Calu3 (cell line): ENCODE data around the gene MAML3. TPM values are rescaled to one million over a fixed set of nuclear protein-coding genes. Genes with fewer than 3 reads are reported as not detected.

Experiments used
- BruUV-seq: library from RNA; stranded (reverse); fragments of 400-500 nt; replicated peaks from 2 replicates; lab custom pipeline; 2021; lab: Mats Ljungman, UMichigan
- CTCF ChIA-PET: fragments of 300-600 bp; sonication (Branson Sonifier 250); formaldehyde crosslinking; loops from one replicate; lab custom pipeline; 2022; ENCODE audit warnings: antibody characterized with exemption; lab: Charles Lee
- DNase-seq: peaks from one replicate; pipeline ENCODE4 v3.0.0; 2022
- H3K27ac Mint-ChIP-seq: one replicate; pipeline ENCODE4 v1.8.0; 2022; ENCODE audit warnings: mixed read lengths; ENCODE audit not compliant: unreplicated experiment
- H3K27me3 Mint-ChIP-seq: one replicate; pipeline ENCODE4 v1.8.0; 2022; ENCODE audit warnings: mixed read lengths; ENCODE audit not compliant: unreplicated experiment
- H3K36me3 Mint-ChIP-seq: one replicate; pipeline ENCODE4 v1.8.0; 2022; ENCODE audit warnings: mild to moderate bottlenecking, moderate library complexity, mixed read lengths; ENCODE audit not compliant: insufficient read depth, unreplicated experiment
- H3K4me1 Mint-ChIP-seq: one replicate; pipeline ENCODE4 v1.8.0; 2022; ENCODE audit warnings: mild to moderate bottlenecking, low read depth, mixed read lengths; ENCODE audit not compliant: unreplicated experiment
- H3K4me3 Mint-ChIP-seq: one replicate; pipeline ENCODE4 v1.8.0; 2022; ENCODE audit warnings: mild to moderate bottlenecking, low read depth, moderate library complexity, mixed read lengths; ENCODE audit not compliant: unreplicated experiment
- H3K9me3 Mint-ChIP-seq: one replicate; pipeline ENCODE4 v1.8.0; 2022; ENCODE audit warnings: low read depth, mixed read lengths; ENCODE audit not compliant: unreplicated experiment
- intact Hi-C: fragments of 100-400 bp; cut with micrococcal nuclease; formaldehyde crosslinking; loops from one replicate; pipeline ENCODE4 v1.10.0; 2022; ENCODE audit not compliant: unreplicated experiment
- total RNA-seq: library from RNA; stranded (reverse); gene quantifications from 2 replicates; pipeline ENCODE4 v1.2.3, GENCODE V29; 2022
- TF ChIP-seq, protein P1 (sequence below): fragments of 200-600 bp; IDR thresholded peaks from one replicate; pipeline ENCODE4 v1.8.0; 2022; ENCODE audit warnings: antibody characterized with exemption; ENCODE audit not compliant: unreplicated experiment

MAML3 gene
- total RNA-seq, 1 experiment from 2014 or later, result 4.0 TPM

GRCh38 chr4:139905489-139905888 lies 248.5 kb downstream of the MAML3 start:
- Mint-ChIP-seq H3K9me3 (no peaks in the 10 kb centered on the region), H3K27ac (no peak overlapping the region), H3K36me3 (no peaks in the 10 kb centered on the region), H3K4me3 (no peak overlapping the region), H3K27me3 (no peaks in the 10 kb centered on the region), H3K4me1 (no peaks in the 10 kb centered on the region)
- intact Hi-C loops, result no loop called here
- TF ChIP-seq, protein P1, sequence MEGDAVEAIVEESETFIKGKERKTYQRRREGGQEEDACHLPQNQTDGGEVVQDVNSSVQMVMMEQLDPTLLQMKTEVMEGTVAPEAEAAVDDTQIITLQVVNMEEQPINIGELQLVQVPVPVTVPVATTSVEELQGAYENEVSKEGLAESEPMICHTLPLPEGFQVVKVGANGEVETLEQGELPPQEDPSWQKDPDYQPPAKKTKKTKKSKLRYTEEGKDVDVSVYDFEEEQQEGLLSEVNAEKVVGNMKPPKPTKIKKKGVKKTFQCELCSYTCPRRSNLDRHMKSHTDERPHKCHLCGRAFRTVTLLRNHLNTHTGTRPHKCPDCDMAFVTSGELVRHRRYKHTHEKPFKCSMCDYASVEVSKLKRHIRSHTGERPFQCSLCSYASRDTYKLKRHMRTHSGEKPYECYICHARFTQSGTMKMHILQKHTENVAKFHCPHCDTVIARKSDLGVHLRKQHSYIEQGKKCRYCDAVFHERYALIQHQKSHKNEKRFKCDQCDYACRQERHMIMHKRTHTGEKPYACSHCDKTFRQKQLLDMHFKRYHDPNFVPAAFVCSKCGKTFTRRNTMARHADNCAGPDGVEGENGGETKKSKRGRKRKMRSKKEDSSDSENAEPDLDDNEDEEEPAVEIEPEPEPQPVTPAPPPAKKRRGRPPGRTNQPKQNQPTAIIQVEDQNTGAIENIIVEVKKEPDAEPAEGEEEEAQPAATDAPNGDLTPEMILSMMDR, result no peak
- CTCF ChIA-PET, result no interaction called here
- DNase-seq, result no peak
- no TSS peak for BruUV-seq

DNA sequence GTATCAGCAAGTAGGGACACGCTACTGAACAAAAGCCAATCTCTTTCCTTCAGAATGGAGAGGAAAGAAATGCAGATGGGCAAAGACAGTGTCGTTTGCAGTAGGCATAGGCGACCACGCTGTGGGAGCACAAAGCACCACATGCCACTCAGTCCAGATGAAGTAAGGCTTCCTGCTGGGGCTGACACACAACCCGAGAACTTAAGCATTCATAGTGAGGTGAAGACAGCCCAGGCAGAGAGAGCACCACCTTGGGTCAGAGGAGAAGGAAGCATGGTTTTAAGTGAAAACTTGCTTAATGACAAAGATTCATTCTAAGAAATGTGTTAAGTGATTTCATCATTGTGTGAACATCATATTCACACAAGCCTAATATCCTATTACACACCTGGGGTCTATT lies 249.6 kb downstream of the MAML3 start:
- BruUV-seq, result no TSS peak
- Mint-ChIP-seq H3K36me3 (no peaks in the 10 kb centered on the region), H3K4me3 (no peak overlapping the region), H3K4me1 (no peaks in the 10 kb centered on the region), H3K27me3 (no peaks in the 10 kb centered on the region), H3K9me3 (no peaks in the 10 kb centered on the region), H3K27ac (no peak overlapping the region)
- intact Hi-C loops, result no loop called here
- DNase-seq, result no peak
- CTCF ChIA-PET, result no interaction called here
- TF ChIP-seq, protein P1, result no peak

- H3K4me1 Mint-ChIP-seq, result no peaks in the 10 kb centered on the region
Observed at GRCh38 chr4:139903845-139904244, 250.1 kb downstream of the MAML3 start.

DNA sequence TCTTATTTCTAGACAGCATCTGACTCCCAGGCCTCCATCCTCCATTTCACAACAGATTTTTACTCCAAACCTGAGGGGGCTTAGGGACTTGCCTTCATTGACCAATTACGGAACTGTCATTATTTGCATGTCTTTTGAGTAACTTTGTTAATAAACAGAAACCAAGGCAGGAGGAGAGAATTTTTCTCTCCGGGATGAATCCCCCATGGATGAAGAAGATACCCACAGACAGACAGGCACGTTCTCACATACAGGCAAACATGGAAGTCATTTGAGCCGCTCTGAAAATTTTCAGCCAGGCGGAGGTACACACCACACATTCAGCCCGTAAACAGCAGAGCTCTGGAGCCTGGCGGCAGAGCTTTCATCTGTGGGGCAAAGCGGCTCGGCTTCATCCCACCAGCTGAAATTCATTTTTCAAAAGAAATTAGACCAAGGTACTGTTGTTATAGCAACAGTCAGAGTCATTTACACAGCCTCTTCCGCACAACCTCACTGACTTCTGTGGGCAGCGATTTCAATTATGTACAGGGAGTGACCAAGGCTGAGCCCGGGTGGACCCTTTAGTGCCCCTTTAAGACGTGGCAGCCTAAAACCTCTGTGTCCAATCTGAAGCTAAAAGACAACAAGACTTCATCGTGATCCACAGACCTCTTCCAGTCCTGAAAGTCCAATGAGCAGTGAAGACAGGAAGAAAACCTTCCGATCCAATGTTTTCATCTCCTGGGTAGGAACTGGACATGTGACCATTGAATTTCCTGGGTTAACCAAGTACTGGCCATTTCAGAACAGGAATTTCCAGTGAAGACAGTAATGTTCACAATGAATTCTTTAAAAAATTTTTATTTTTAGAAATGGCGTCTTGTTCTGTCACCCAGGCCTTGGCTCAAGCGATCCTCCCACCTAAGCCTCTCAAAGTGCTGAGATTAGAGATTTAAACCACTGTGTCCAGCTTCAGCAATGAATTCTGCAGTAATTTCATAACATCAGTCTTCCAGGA lies 251.4 kb downstream of the MAML3 start:
- CTCF ChIA-PET, result no interaction called here
- DNase-seq, result no peak
- Mint-ChIP-seq H3K27ac (no peak overlapping the region), H3K4me1 (no peaks in the 10 kb centered on the region), H3K9me3 (no peaks in the 10 kb centered on the region), H3K27me3 (no peaks in the 10 kb centered on the region), H3K4me3 (no peak overlapping the region), H3K36me3 (no peaks in the 10 kb centered on the region)
- TF ChIP-seq, protein P1, result no peak
- BruUV-seq, result no TSS peak
- intact Hi-C loops, result no loop called here

More at GRCh38 chr4:139903845-139904244, 250.1 kb downstream of the MAML3 start:
- intact Hi-C loops, result no loop called here
- no peak overlapping the region for H3K27ac Mint-ChIP-seq
- no peak for DNase-seq
- no peaks in the 10 kb centered on the region for H3K36me3 Mint-ChIP-seq
- CTCF ChIA-PET, result no interaction called here
- no peak overlapping the region for H3K4me3 Mint-ChIP-seq
- no peaks in the 10 kb centered on the region for H3K9me3 Mint-ChIP-seq
- no TSS peak for BruUV-seq
- no peaks in the 10 kb centered on the region for H3K27me3 Mint-ChIP-seq
- TF ChIP-seq, protein P1, result no peak
